A673 (cell line): Measurements from ENCODE around the gene ELFN2. TPM values are rescaled to one million over a fixed set of nuclear protein-coding genes. Genes with fewer than 3 reads are reported as not detected.

ENCODE experiments used
- BruUV-seq: library from RNA; stranded (reverse); fragments of 400-500 nt; replicated peaks from 2 replicates; lab custom pipeline; 2021; lab: Mats Ljungman, UMichigan
- CTCF ChIA-PET: fragments of 300-600 bp; sonication (Branson Sonifier 250); formaldehyde crosslinking; loops from one replicate; lab custom pipeline; 2022; ENCODE audit warnings: antibody characterized with exemption; lab: Charles Lee
- POLR2A ChIA-PET: fragments of 300-600 bp; sonication (Branson Sonifier 250); formaldehyde crosslinking; loops from one replicate; lab custom pipeline; 2022; ENCODE audit warnings: antibody characterized with exemption; ENCODE audit not compliant: low non-redundant PET; lab: Charles Lee
- DNase-seq: peaks from one replicate; pipeline ENCODE4 v3.0.0-alpha.2; 2015; ENCODE audit warnings: low spot score
- H3K27ac ChIP-seq: fragments of 200-600 bp; sonication (generic); 2 replicates; pipeline ENCODE4 v1.5.1; 2016; ENCODE audit warnings: mixed run types, low read depth, mild to moderate bottlenecking, mixed read lengths, antibody characterized with exemption, low read length; ENCODE audit not compliant: poor library complexity, severe bottlenecking
- H3K27me3 ChIP-seq: fragments of 200-600 bp; sonication (generic); replicated peaks from 2 replicates; pipeline ENCODE4 v1.6.1; 2017; ENCODE audit warnings: mixed run types, low read depth, mild to moderate bottlenecking, mixed read lengths, antibody characterized with exemption, low read length; ENCODE audit not compliant: insufficient read depth, poor library complexity
- H3K36me3 ChIP-seq: fragments of 200-600 bp; sonication (generic); 2 replicates; pipeline ENCODE4 v1.6.1; 2016; ENCODE audit warnings: mixed run types, mild to moderate bottlenecking, mixed read lengths, antibody characterized with exemption, low read length; ENCODE audit not compliant: insufficient read depth, poor library complexity, severe bottlenecking
- H3K4me1 ChIP-seq: fragments of 200-600 bp; sonication (generic); 2 replicates; pipeline ENCODE4 v1.6.1; 2017; ENCODE audit warnings: mixed run types, mild to moderate bottlenecking, mixed read lengths, antibody characterized with exemption, low read length; ENCODE audit not compliant: insufficient read depth, poor library complexity, severe bottlenecking
- H3K4me3 ChIP-seq: fragments of 200-600 bp; sonication (generic); 2 replicates; pipeline ENCODE4 v1.5.1; 2016; ENCODE audit warnings: low read depth, mixed run types, mild to moderate bottlenecking, mixed read lengths, low read length; ENCODE audit not compliant: poor library complexity, severe bottlenecking
- H3K9me3 ChIP-seq: fragments of 200-600 bp; sonication (generic); 2 replicates; pipeline ENCODE4 v1.6.1; 2016; ENCODE audit warnings: mixed run types, low read depth, mild to moderate bottlenecking, mixed read lengths, antibody characterized with exemption, low read length; ENCODE audit not compliant: poor library complexity, severe bottlenecking
- CTCF ChIP-seq: fragments of 300-800, 200-600 bp; sonication (generic); conservative IDR thresholded peaks from 2 replicates; pipeline ENCODE4 v1.5.1; 2017; ENCODE audit warnings: low read depth, mild to moderate bottlenecking, antibody characterized with exemption, low read length, moderate library complexity, mixed read lengths
- EZH2 ChIP-seq: fragments of 200-600 bp; sonication (generic); IDR thresholded peaks from 2 replicates; pipeline ENCODE4 v1.6.1; 2017; ENCODE audit warnings: borderline replicate concordance, low read depth, mild to moderate bottlenecking, mixed read lengths, antibody characterized with exemption, low read length; ENCODE audit not compliant: poor library complexity, severe bottlenecking
- intact Hi-C: fragments of 100-400 bp; cut with micrococcal nuclease; formaldehyde crosslinking; loops from one replicate; pipeline ENCODE4 v1.10.0; 2022; ENCODE audit not compliant: unreplicated experiment
- total RNA-seq: library from RNA; stranded (reverse); gene quantifications from 2 replicates; pipeline ENCODE4 v1.2.3, GENCODE V29; 2021

The ELFN2 gene
- total RNA-seq, 1 experiment from 2014 or later, result not detected

- Histone ChIP-seq H3K4me3 (no peak overlapping the region), H3K27ac (no peak overlapping the region), H3K36me3 (no peaks in the 10 kb centered on the region), H3K27me3 (no peaks in the 10 kb centered on the region), H3K4me1 (no peaks in the 10 kb centered on the region), H3K9me3 (no peaks in the 10 kb centered on the region)
- intact Hi-C loops, result no loop called here
- POLR2A ChIA-PET, result no interaction called here
- DNase-seq, result no peak
- TF ChIP-seq CTCF (no peak), EZH2 (no peak)
- BruUV-seq, result no TSS peak
- CTCF ChIA-PET, result no interaction called here
Observed at GRCh38 chr22:37365950-37366349, 61.3 kb downstream of the ELFN2 start.

- no peaks in the 10 kb centered on the region for H3K4me1 ChIP-seq
- TF ChIP-seq CTCF (no peak), EZH2 (no peak)
- no peaks in the 10 kb centered on the region for H3K9me3 ChIP-seq
- CTCF ChIA-PET, result no interaction called here
- H3K27ac ChIP-seq, result no peak overlapping the region
- no peaks in the 10 kb centered on the region for H3K27me3 ChIP-seq
- intact Hi-C loops, result no loop called here
- DNase-seq, result no peak
- H3K36me3 ChIP-seq, result no peaks in the 10 kb centered on the region
- POLR2A ChIA-PET, result no interaction called here
- BruUV-seq, result no TSS peak
- H3K4me3 ChIP-seq, result no peak overlapping the region
Observed at GRCh38 chr22:37363261-37363992, 63.9 kb downstream of the ELFN2 start.

GRCh38 chr22:37362621-37363020, 64.7 kb downstream of the ELFN2 start:
- POLR2A ChIA-PET, result no interaction called here
- Histone ChIP-seq H3K36me3 (no peaks in the 10 kb centered on the region), H3K4me1 (no peaks in the 10 kb centered on the region), H3K27me3 (no peaks in the 10 kb centered on the region), H3K27ac (no peak overlapping the region), H3K4me3 (no peak overlapping the region), H3K9me3 (no peaks in the 10 kb centered on the region)
- CTCF ChIA-PET, result no interaction called here
- intact Hi-C loops, result no loop called here
- no TSS peak for BruUV-seq
- no peak for TF ChIP-seq EZH2
- no peak for TF ChIP-seq CTCF
- DNase-seq, result no peak
